NK-92 (cell line): ENCODE results near the gene KIAA0232.

Experiments used
- DNase-seq: peaks from one replicate; lab custom pipeline; 2025; ENCODE audit not compliant: unreplicated experiment; lab: John Stamatoyannopoulos, UW

Gene KIAA0232

GRCh38 chr4:6915041-6916005 is 132.8 kb downstream of the KIAA0232 start:
- no peak for DNase-seq

DNA sequence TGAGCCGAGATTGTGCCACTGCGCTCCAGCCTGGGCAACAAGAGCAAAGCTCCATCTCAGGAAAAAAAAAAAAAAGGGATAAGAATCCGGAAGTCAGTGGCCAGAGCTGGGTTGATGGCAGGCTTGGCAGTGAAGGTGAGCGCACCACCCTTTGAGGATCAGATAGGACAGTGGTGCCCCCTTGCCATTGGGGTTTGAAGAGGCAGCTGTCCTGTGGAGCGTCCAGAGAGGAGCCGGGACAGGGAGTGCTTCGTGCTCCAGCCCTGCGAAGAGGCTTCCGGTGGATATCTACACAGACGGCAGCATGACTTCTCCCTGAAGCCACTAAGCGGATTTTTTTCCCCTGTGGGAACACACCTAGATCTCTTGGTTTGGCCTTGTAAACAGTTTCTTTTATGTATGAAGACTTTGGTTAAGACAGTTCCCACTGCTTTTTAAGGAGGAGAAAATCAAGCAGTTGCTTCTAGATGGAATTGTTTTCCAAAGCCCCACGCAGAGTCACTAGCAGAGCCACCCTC is 133.6 kb downstream of the KIAA0232 start:
- no peak for DNase-seq

- DNase-seq = no peak
These were observed 134.3 kb downstream of the KIAA0232 start for GRCh38 chr4:6916587-6917460.

- DNase-seq = no peak
These were observed 135.1 kb downstream of the KIAA0232 start for GRCh38 chr4:6917461-6918271.

DNA sequence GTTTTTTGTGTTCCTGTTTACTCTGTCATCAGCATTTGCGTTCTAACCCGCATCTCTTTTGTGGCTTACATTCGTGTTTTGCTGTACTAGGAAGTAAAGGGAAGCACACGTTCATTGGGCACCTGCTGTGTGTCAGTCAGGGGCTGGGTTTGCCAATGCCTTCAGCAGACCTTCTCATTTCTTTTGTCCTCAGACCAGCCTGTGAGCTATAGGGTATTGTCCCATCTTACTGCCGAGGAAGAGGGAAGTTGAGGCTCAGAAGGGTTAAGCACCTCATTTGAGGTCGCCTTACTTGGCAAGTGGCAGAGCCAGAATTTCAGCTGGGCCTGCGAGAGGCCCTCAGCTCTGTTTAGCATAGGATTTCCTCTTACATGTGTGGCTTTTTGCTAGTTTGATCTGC is 135.8 kb downstream of the KIAA0232 start:
- no peak for DNase-seq

GRCh38 chr4:6920171-6920570 is 137.6 kb downstream of the KIAA0232 start:
- DNase-seq = no peak

DNA sequence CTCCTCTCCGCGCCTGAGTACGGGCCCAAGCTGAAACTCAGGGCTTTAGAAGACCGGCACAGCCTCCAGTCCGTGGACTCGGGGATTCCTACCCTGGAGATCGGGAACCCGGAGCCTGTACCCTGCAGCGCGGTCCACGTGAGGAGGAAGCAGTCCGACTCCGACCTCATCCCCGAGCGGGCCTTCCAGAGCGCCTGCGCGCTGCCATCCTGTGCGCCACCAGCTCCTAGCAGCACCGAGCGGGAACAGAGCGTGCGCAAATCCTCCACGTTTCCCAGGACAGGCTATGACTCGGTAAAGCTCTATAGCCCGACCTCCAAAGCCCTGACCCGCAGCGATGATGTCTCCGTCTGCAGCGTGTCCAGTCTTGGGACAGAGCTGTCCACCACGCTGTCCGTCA is 141.0 kb downstream of the KIAA0232 start:
- no peak for DNase-seq

GRCh38 chr4:6924361-6924779 is 141.8 kb downstream of the KIAA0232 start:
- no peak for DNase-seq

DNA sequence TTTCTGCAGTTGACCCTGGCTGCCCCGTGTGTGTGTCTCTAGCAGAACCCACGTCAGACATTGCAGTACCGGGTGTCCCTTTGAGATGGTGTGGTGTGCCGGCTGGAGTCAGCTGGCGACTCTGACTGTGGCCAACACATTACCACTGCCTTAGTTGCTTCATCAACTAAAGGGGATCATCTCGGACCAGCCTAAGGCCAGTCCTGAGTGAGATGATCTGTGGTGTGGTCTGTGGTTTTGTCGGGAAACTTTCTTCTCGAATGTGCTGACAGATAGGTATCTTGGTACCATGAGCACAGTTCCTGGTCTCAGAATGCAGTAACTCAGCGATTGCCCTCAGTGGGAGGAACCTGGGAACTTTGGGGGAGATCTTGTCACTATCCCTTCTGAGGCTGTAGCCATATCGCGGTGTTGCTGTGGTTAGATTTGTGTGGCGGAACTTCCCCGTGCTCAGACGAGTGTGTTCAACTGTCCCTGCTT is 142.9 kb downstream of the KIAA0232 start:
- no peak for DNase-seq

- DNase-seq = no peak
These were observed 143.6 kb downstream of the KIAA0232 start for GRCh38 chr4:6926081-6926480.

GRCh38 chr4:6926681-6927478 is 144.4 kb downstream of the KIAA0232 start:
- DNase-seq = no peak

DNA sequence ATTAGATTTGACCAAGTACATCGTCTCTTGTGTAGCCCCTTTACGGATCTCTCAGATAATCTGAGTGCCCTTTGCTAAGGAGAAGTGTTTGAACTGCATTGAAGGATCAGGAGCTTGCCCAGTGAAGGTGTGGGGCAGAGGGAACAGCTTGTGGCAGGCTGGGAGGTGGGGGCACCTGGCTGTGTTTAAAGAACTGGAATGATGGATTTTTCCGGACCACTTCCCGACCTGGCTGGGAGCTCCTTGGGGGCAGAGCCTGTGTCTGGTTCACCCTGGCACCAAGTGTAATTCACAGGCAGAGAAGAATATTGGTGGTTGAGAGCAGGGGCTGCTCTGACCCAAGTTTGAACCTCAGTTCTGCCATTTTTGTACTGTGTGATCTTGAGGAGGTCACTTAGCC is 145.6 kb downstream of the KIAA0232 start:
- DNase-seq = no peak

- no peak for DNase-seq
These were observed 146.8 kb downstream of the KIAA0232 start for GRCh38 chr4:6929339-6929811.

DNA sequence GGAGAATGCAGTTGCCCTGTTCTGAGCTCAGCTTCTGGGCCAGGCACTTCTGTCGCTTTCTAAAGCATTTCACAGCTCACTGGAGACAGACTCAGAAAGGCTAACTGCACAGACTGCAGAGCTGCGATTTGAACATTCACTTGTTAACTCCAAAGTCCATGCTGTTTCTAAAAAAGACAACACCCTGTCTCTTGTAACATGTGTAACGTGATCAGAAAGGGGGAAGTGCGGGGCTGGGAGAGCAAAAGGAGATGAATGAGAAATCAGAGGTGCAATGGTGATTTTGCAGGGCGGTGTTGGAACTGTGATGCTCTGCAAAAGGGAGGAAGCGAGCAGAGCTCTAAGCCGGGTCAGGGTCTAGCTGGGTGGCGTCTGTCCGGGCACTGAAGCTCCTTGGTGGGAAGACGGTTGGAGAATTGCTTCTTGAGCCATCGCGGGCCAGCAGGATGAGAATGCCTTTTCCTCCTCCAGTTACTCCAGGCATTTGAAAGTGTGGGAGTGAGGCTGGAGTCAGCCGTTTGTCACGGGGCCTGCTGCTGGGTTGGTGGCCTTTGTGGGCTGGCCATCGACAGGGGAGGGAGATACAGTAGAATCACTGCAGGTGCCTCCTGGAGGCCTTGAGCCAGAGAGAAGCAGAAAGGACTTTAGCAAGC is 147.4 kb downstream of the KIAA0232 start:
- no peak for DNase-seq

GRCh38 chr4:6932475-6932874 is 149.9 kb downstream of the KIAA0232 start:
- no peak for DNase-seq

- DNase-seq = no peak
These were observed 150.4 kb downstream of the KIAA0232 start for GRCh38 chr4:6932918-6933317.
